Measurements from ENCODE around the gene BARX2. TPM values are rescaled to one million over a fixed set of nuclear protein-coding genes. Genes with fewer than 3 reads are reported as not detected.

BARX2 gene
- total and polyA plus RNA-seq, 2 donors (not counting 3 experiments of a cell fraction or from before 2014, with no cell fraction given): not detected

DNA sequence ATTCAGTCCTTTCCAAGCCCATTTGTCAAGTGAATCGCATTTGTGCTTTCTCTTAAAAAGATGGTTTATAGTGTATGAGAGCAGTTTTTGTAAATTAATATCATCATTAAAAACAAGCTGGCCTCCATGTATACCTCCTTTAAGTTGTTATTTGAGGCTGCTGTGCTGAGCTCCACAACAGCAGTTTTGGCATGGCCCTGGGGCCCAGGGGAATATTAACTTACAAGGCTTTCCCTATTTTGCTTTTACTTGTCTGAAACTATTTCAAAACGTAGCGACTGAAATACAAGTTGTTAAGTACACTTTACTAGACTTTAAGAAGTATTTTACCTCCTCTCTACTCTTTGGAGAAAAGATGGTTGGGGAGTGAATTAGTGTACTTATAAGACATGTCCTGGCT is 4.9 kb upstream of the BARX2 start:
- peaks cover 65 to 95% of the 10 kb centered on the region in 2 experiments for H3K27me3 ChIP-seq (ENCODE audit: control insufficient read depth in 2 of 2, insufficient read depth in 2 of 2, low read length in 2 of 2)
- BruUV-seq (replicated peaks): no TSS peak
- intact Hi-C loops (cut with micrococcal nuclease) (no loop called here), dilution Hi-C loops (cut with MboI; ENCODE audit: extremely low pct_ligation_motif_present, low sequenced_read_pairs) (no loop called here)
- CTCF ChIA-PET: interaction anchor here (0.6 kb wide), 1 partner anchor 380 kb away, joined by 3 read pairs; no protein-coding TSS in a partner anchor
- POLR2A ChIA-PET: no interaction called here
- TF ChIP-seq, protein P1, sequence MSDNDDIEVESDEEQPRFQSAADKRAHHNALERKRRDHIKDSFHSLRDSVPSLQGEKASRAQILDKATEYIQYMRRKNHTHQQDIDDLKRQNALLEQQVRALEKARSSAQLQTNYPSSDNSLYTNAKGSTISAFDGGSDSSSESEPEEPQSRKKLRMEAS (IDR thresholded peaks at IDR 0.05; ENCODE audit: insufficient read depth, insufficient read length): no peak
- TF ChIP-seq FOS (IDR thresholded peaks at IDR 0.05; ENCODE audit: borderline replicate concordance, insufficient read depth, low read length) (no peak), JUN (IDR thresholded peaks at IDR 0.05; ENCODE audit: borderline replicate concordance, insufficient read depth, insufficient read length, low read depth) (no peak), MYC (IDR thresholded peaks at IDR 0.05; ENCODE audit: low read depth, low read length) (no peak), POLR2AphosphoS5 (IDR thresholded peaks at IDR 0.05; ENCODE audit: insufficient read depth, low read depth, low read length) (no peak), GATA2 (IDR thresholded peaks at IDR 0.05; ENCODE audit: insufficient read depth, insufficient read length, low read depth, low read length) (no peak), POLR2A (IDR thresholded peaks at IDR 0.05; ENCODE audit: low read depth, low read length) (no peak), EZH2 (IDR thresholded peaks at IDR 0.05; ENCODE audit: borderline replicate concordance, low read depth, low read length, severe bottlenecking) (no peak)
- TF ChIP-seq, protein P2, sequence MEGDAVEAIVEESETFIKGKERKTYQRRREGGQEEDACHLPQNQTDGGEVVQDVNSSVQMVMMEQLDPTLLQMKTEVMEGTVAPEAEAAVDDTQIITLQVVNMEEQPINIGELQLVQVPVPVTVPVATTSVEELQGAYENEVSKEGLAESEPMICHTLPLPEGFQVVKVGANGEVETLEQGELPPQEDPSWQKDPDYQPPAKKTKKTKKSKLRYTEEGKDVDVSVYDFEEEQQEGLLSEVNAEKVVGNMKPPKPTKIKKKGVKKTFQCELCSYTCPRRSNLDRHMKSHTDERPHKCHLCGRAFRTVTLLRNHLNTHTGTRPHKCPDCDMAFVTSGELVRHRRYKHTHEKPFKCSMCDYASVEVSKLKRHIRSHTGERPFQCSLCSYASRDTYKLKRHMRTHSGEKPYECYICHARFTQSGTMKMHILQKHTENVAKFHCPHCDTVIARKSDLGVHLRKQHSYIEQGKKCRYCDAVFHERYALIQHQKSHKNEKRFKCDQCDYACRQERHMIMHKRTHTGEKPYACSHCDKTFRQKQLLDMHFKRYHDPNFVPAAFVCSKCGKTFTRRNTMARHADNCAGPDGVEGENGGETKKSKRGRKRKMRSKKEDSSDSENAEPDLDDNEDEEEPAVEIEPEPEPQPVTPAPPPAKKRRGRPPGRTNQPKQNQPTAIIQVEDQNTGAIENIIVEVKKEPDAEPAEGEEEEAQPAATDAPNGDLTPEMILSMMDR (IDR thresholded peaks at IDR 0.05; ENCODE audit: extremely low read depth in 1 of 2, insufficient read depth in 1 of 2, low read depth in 1 of 2, low read length in 2 of 2): no peak
- H2AFZ ChIP-seq (ENCODE audit: low read depth, low read length): no peak overlapping the region
- peaks cover 9% of the 10 kb centered on the region for H3K4me1 ChIP-seq (ENCODE audit: control insufficient read depth, extremely low read depth, insufficient read depth, low read length)
- H3K36me3 ChIP-seq (ENCODE audit: control insufficient read depth in 2 of 2, extremely low read depth in 1 of 2, insufficient read depth in 2 of 2, low read length in 2 of 2): no peaks in the 10 kb centered on the region
- H3K4me3 ChIP-seq (replicated peaks in 1 of 3; ENCODE audit: insufficient read depth in 1 of 3, low read depth in 1 of 3, low read length in 3 of 3): no peak overlapping the region
- FAIRE-seq (no peak), DNase-seq (ENCODE audit: low read depth, low spot score) (no peak)
- no peak overlapping the region for H3K9ac ChIP-seq (replicated peaks; ENCODE audit: extremely low read depth, insufficient read depth, low read length)
- no peak overlapping the region for H3K4me2 ChIP-seq (ENCODE audit: insufficient read depth, low read length)
- H3K9me1 ChIP-seq (replicated peaks; ENCODE audit: control insufficient read depth, extremely low read depth, insufficient read depth, low read length): no peaks in the 10 kb centered on the region
- no peaks in the 10 kb centered on the region for H3K79me2 ChIP-seq (ENCODE audit: control insufficient read depth, insufficient read depth, low read length)
- no peaks in the 10 kb centered on the region for H3K9me3 ChIP-seq (replicated peaks; ENCODE audit: control insufficient read depth, insufficient read depth, low read length)
- H3K27ac ChIP-seq (ENCODE audit: insufficient read depth, low read depth, low read length): no peak overlapping the region
- H4K20me1 ChIP-seq (replicated peaks; ENCODE audit: control insufficient read depth, extremely low read depth, insufficient read depth, low read length): no peaks in the 10 kb centered on the region

Measured in endothelial cell of umbilical vein (primary cell).